ENCODE results near the gene SH2B2. TPM values are rescaled to one million over a fixed set of nuclear protein-coding genes. Genes with fewer than 3 reads are reported as not detected.
A peak's percentile ranks its signal among the peaks of the same experiment; 100 is the strongest.

SH2B2 gene
- 1.5 TPM for polyA plus RNA-seq (2013, experiment 1 of 2; ENCODE audit: insufficient read length)
- polyA plus RNA-seq (2013, experiment 2 of 2; ENCODE audit: insufficient read length), result 2.3 TPM

- DNase-seq, result peak; percentile 63
These were observed at the start of gene SH2B2 for GRCh38 chr7:102286237-102287110. Gene SH2B2 (plus strand): TSS chr7:102286868. CDS start chr7:102300551, 13,683 bp downstream.

GRCh38 chr7:102239206-102239820 lies 47.4 kb upstream of the SH2B2 start:
- no peak for DNase-seq

GRCh38 chr7:102241431-102241830 lies 45.2 kb upstream of the SH2B2 start:
- DNase-seq, result no peak

GRCh38 chr7:102244601-102245000 lies 42.1 kb upstream of the SH2B2 start:
- no peak for DNase-seq

- no peak for DNase-seq
These were observed 38.6 kb upstream of the SH2B2 start for GRCh38 chr7:102248081-102248455.

GRCh38 chr7:102248456-102249395 lies 37.9 kb upstream of the SH2B2 start:
- DNase-seq, result no peak

GRCh38 chr7:102251531-102252365 lies 34.9 kb upstream of the SH2B2 start:
- no peak for DNase-seq

GRCh38 chr7:102252366-102252982 lies 34.2 kb upstream of the SH2B2 start:
- DNase-seq, result no peak

GRCh38 chr7:102253066-102253972 lies 33.3 kb upstream of the SH2B2 start:
- no peak for DNase-seq

GRCh38 chr7:102253973-102254370 lies 32.7 kb upstream of the SH2B2 start:
- no peak for DNase-seq

GRCh38 chr7:102254521-102254920 lies 32.1 kb upstream of the SH2B2 start:
- DNase-seq, result no peak

- DNase-seq, result no peak
These were observed 31.2 kb upstream of the SH2B2 start for GRCh38 chr7:102255501-102255900.

GRCh38 chr7:102255916-102256315 lies 30.8 kb upstream of the SH2B2 start:
- DNase-seq, result no peak

- DNase-seq, result no peak
These were observed 28.5 kb upstream of the SH2B2 start for GRCh38 chr7:102258073-102258748.

GRCh38 chr7:102258749-102259107 lies 27.9 kb upstream of the SH2B2 start:
- peak; percentile 18 for DNase-seq

GRCh38 chr7:102260856-102261255 lies 25.8 kb upstream of the SH2B2 start:
- peak; percentile 24 for DNase-seq

GRCh38 chr7:102261451-102261850 lies 25.2 kb upstream of the SH2B2 start:
- no peak for DNase-seq

GRCh38 chr7:102262546-102262945 lies 24.1 kb upstream of the SH2B2 start:
- no peak for DNase-seq

GRCh38 chr7:102264367-102264891 lies 22.2 kb upstream of the SH2B2 start:
- no peak for DNase-seq
